ENCODE data around the gene DHH.

- no peak for TF ChIP-seq JAZF1 (CRISPR knock-in tag; IDR thresholded peaks at IDR 0.05)
- TF ChIP-seq CTCF (IDR thresholded peaks at IDR 0.05) = no peak
- no peak for TF ChIP-seq CBFB (CRISPR knock-in tag; IDR thresholded peaks at IDR 0.05; ENCODE audit: low read depth)
- TF ChIP-seq ZNF416 (CRISPR knock-in tag; IDR thresholded peaks at IDR 0.05) = no peak
These were observed 44.4 kb upstream of the DHH start for GRCh38 chr12:49138999-49139398.
